GM18508 (cell line): ENCODE results near the gene UBE2L6.
A peak's percentile ranks its signal among the peaks of the same experiment; 100 is the strongest.
"Not testable (repeated sequence)": the region's sequence is repeated elsewhere in the genome, so short reads cannot be mapped to it uniquely, and the experiment has no call there.

ENCODE experiments used
- ATAC-seq: cut with Tn5 transposase; IDR thresholded peaks from one replicate; pipeline ENCODE4 v1.9.1; 2021; ENCODE audit warnings: moderate number of reproducible peaks; ENCODE audit not compliant: insufficient read depth, unreplicated experiment

Gene UBE2L6

DNA sequence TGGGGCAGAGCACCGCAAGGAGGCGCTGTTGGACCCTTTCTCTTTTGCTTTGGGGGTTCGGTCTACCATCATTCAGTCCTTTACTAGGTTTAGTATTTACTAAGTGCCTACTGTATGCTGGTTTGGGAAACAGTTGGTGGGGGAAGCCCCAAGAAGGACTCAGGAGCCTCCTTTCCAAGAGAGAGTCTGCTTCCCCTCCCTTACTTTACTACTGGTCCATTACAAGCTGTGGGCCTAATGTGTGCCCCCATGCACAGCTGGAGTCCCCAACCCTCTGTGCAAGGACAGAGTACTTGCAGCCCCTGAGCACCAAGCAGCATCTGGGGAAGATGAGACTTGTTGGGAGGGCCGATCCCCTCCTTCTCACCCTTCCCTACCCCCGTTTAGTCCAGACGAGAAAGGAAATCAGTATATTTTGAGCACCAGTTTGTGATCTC, 876 bp upstream of the UBE2L6 start:
- ATAC-seq = peak; percentile 58

DNA sequence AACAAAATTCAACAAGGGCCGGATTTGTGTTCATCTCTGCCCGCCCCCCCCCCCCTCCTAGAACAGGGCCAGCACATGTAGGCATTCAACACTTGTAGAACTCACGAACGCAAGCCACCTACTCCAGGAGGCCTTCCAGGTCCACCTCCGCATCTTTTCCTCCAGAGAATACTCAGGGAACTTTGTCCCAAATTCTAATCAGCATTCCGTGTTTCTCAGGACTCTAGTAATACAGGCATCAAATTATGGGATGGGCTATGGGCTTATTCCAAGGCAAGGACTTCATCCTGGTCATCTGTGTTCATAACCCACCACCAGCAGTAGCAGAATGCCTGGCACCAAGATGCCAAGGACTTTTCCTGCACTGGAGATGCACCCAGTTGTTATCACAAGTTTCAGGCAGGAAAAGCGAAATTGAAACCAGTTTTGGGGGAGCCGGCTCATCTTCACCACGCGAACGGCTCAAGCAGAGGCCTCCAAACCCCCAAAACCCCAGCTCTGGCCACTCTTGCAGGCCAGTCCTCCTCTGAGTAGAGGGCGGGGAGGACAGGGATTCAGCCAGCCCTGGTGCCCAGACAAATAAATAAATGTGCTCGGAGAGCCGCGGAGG, 462 bp downstream of the UBE2L6 start:
- no peak for ATAC-seq

DNA sequence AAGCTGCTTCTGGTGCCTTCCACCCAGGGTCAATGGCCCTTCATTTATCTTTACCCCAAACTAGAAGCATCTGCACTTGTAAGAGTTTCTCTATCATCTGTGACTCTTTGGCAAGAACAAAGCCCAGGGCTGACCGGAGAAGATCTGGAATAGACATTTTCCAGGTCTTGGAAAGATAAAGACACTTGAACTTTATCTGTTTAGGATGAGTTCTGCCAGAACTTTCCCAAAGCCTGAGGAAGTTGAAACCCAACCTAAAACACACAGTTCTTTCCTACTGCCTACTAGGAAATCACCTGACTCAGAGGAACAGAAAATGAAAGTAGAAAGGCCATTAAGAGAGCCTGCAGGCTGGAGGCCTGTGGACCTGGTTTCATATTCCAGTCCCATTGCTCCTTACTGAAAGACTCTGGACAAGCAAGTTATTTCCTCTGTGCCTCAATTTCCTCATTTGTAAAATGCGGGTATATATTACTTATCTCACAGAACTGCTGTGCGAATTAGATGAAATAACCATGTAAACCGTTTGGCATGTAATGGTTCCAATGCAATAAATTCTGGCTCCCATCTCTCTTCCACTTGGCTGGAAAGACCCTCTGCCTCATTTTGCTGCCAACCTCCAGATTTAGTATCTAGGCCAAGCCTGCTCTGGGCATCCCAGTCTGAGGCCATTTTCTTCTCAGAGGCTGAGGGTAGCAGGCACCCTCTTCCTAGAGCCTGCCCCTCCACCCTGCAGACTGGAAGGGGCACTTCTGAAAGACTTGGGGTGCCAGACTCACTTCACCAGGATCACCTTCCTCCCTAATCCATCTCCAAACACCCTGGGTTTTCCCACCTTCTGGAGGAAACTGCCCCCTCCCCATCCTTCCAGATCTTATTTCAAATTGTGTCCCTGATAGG, 1.2 kb downstream of the UBE2L6 start:
- peak; percentile 72 for ATAC-seq

DNA sequence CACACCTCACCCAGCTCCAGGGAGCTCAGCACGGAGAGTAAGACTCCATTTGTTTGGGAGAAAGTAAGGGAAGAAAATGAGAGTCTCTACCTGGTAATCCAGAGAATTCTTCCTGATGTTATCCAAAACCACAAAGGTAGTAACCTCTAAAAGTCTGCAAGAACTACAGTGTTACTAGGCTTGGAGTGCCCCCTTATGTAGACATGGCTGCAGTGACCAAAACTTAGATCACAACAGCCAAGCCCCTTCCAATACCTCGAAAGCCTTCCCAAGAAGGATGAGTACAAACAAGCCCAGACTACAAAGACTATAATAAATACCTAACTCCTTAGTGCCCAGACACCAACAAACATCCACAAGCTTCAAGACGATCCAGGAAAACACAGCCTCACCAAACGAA, 4.9 kb downstream of the UBE2L6 start:
- ATAC-seq = no peak

DNA sequence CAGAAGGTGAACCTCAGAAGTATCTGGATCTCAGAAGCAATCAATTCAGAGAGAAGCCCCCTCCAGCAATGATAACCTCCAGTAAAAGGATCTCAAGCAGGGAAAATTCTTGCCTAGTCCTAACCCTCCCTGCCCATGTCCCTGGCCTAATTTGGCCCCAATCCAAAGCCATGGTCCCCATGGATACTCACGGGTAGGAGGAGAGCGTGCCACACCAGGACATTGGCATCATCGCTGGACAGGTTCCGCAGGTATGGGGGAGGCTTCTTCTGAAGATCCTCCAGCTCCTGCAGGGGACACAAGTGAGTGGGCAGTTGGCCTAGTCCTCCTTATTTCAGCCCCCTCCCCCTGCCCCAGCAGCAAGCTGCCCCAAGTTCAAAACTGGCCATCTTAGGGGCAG, 7.3 kb downstream of the UBE2L6 start:
- no peak for ATAC-seq

DNA sequence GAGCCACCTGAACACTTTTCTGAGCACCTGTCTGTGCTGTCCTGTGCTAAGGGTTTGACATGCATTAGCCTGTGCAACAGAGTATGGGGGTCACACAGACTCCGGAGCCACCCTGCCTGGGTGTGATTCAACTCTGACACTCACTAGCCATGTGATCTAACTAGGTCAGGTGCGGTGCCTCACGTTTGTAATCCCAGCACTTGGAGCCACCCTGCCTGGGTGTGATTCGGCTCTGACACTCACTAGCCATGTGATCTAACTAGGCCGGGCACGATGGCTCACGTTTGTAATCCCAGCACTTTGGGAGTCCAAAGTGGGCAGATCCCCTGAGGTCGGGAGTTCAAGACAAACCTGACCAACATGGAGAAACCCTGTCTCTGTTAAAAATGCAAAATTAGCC, 11.4 kb downstream of the UBE2L6 start:
- no peak for ATAC-seq

DNA sequence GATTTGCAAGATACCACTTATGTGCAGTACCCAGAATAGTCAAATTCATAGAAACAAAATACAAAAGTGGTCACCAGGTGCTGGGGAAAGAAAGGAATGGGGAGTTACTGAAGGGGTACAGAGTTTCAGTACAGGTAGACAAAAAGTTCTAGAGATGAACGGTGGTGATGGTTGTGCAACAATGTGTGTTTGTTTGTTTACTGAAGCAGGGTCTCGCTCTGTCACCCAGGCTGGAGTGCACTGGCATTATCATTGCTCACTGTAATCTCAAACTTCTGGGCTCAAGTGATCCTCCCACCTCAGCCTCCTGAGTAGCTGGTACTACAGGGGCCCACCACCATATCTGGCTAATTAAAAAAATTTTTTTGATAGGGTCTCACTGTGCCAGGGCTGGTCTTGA, 12.1 kb downstream of the UBE2L6 start:
- ATAC-seq = no peak

DNA sequence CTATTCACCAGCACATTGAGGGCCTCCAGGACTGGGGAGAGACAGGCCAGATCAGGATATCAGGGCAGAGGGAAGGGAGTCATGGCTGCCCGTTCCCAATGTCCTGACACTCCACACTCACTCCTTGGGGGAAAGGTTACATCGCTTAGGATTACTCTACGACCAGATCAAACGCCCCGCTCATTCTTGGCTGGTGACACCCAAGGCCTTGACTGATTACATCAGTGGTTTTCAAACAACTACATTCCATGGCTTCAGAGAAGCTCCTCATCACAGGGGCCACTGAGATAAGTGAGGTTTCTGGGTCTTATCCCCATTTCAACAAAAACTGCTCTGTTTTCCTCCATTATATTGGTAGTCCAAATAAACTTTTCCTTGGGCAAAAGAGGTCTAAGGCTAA, 15.0 kb downstream of the UBE2L6 start:
- ATAC-seq = no peak

DNA sequence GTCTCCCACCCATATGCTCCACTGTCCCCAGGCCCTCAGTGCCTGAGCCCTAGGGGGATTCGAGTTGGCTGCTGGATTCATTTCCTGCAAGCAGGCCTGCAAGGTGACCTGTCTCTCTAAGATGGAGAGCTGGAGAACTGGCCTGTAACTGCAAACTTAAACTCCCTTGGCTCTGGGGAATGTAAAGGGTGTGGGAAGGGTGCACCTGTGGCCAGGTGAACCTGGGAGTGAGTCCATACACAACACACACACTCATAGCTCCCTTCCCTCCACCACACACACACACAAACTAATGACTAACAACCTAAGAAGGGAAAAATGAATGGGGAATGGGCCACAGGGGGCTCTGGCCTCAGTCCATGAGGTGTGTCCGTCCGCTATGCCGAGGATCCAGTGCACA, 15.5 kb downstream of the UBE2L6 start:
- ATAC-seq = no peak

DNA sequence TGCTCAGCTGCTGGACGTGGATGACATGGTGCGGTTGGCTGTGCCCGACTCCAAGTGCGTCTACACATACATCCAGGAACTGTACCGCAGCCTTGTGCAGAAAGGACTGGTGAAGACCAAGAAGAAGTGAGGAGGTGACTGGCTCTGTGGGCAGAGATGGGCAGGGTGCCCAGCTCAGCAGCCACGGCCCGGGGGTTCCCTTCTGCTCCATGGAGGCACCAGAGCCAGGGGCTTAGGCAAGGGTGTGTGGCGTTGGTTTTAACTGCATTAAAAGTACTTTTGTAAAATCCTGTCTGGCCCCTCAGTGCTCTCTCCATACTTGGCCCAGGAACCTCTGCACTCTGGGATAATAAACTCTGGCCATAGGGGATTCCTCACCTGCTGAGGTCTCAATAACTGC, 17.5 kb downstream of the UBE2L6 start:
- ATAC-seq = no peak

DNA sequence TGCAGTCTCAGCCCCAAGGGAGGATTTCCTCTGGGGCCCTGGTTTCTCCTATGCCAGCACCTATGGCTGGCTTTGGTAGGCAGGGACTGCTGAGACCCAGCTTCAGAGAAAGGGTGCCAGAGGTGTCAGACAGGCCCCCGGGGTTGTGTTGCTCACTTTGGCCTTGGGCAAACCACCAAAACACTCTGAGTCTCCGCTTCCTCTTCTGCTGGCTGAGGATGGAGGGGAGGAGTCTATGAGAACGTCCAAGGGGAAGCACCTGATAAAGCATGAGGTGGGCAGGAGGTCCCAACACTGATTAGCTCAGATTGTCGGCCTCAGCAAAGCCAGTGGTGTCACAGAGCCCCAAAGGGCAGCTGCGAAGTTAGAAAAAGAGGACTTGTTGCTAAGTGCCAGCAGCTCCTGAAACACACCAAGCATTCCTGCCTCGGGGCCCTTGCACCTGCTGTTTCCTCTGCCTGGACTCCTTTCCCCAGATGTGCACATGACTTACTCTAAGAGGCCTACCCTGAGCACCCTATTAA, 19.6 kb downstream of the UBE2L6 start:
- peak; percentile 84 for ATAC-seq

DNA sequence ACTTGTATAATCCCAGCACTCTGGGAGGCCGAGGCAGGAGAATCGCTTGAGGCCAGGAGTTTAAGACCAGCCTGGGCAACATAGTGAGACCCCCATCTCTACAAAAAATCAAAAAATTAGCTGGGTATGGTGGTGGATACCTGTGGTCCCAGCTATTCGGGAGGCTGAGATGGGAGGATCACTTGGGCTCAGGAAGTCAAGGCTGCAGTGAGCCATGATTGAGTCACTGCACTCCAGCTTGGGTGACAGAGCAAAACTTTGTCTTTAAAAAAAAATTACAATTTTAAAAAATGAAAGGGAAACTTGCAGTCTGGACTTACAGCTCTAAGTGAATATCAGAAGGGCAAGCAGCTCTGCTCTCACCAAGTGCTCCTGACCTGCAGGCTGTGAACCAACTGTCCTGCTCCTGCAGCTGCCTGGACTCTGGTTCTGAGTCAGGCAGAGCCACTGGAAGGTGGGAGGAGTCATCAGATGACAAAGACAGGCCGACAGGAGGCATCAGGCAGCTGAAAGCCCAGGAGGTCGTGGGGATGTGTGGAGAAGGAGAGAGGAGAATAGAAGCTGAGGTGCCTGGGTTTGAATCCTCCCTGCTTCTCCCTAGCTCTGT, 20.5 kb downstream of the UBE2L6 start:
- ATAC-seq = peak; percentile 47

DNA sequence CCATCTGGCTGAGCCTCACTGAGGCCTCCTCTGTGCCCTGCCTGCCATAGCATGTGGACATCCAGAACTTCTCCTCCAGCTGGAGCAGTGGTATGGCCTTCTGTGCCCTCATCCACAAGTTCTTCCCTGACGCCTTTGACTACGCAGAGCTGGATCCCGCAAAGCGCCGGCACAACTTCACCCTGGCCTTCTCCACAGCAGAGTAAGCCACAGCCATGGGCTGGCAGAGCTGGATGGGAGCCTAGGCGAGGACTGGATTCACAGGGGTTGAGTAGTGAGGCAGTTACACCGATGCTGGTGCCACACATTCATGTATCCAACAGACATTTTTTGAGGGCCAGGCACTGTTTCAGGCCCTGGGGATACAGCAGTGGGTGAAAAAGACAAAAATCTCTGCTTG, 21.0 kb downstream of the UBE2L6 start:
- ATAC-seq = no peak

DNA sequence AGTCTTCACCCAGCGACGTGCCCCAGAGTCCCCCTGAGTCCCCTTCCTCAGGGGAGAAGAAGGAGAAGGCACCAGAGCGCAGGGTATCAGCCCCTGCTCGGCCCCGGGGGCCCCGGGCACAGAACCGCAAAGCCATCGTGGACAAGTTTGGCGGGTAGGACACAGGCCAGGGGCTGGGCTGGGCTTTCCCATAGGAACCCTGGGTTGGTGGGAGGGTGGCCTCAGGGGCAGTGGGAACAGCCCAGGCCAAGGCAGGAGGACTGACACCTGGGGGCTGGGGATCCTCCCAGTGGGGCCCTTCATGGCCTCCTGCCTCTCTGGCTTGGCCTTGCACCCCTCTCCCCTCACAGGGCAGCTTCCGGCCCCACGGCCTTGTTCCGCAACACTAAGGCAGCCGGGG, 21.6 kb downstream of the UBE2L6 start:
- ATAC-seq = no peak

DNA sequence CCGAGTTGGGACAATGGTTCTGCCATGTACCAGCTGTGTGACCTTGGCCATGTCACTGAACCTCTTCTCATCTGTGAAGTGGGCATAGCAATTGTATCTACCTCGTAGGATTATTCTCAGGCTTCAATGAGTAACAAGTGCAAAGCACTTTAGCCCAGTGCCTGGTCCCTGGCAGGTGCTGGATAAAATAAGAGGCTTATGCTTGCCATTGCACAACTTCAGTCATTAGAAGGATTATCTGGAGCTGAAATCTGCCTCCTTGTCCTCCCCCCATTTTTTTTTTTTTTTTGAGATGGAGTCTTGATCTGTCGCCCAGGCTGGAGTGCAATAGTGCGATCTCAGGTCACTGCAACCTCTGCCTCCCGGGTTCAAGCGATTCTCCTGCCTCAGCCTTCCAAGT, 22.9 kb downstream of the UBE2L6 start:
- no peak for ATAC-seq

DNA sequence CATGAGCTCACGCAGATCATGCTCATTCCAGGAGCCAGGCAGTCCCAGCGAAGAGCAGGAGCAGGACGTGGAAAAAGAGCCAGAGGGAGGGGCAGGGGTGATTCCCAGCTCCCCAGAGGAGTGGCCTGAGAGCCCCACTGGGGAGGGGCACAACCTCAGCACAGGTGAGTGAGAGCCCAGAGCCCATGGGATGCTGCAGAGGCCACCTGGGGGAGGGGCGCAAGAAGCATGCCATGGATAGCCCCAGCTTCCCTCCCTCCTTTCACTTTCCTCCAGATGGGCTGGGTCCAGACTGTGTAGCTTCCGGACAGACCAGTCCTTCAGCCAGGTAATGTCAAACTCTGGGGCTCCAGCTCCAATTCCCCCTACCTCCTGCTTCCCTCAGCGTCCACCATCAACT, 23.9 kb downstream of the UBE2L6 start:
- ATAC-seq = no peak

DNA sequence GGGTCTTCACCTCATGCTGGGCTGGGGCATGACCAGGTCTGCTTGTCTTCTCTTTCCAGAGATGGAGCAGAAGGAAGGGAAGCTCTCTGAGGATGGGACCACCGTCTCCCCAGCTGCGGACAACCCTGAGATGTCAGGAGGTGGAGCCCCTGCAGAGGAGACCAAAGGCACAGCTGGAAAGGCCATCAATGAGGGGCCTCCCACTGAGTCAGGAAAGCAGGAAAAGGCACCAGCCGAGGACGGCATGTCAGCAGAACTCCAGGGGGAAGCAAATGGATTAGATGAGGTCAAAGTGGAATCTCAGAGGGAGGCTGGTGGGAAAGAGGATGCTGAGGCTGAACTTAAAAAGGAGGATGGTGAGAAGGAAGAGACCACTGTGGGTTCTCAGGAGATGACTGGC, 24.9 kb downstream of the UBE2L6 start:
- ATAC-seq = no peak

DNA sequence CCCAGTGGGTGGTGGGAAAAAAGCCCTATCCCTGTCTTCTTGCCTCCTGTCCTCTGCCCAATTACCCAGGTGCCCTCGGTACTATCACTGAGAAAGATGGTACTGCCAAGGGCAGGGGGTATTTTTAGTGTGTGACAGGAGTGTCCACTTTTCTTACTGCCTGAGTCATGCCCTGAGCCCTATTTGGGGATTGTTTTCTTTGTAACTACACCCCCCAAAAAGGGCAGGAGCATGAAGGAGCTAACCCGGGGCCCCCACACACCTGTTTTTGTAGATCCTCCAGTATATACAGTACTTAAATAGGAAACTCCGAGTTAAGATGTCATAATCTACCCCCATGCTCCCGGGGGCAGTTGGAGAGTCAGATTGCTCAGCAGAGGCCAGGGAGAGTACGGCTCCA, 26.3 kb downstream of the UBE2L6 start:
- no peak for ATAC-seq

DNA sequence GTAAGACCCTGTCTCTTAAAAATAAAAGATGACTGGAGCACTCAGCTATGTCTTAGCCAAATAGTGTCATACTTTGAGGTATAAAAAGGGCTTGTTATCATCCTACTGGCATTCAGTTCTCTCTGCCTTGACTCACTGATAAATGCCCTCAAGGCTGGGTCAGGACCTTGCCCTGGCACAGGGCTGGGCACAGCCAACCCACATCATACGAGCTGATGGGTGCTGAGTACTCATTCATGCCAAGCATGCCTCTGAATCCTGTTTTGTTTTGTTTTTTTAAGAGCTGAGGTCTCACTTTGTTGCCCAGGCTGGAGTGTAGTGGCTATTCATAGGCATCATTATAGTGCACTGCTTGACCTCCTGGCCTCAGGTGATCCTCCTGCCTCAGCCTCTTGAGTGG, 28.1 kb downstream of the UBE2L6 start:
- ATAC-seq = no peak

DNA sequence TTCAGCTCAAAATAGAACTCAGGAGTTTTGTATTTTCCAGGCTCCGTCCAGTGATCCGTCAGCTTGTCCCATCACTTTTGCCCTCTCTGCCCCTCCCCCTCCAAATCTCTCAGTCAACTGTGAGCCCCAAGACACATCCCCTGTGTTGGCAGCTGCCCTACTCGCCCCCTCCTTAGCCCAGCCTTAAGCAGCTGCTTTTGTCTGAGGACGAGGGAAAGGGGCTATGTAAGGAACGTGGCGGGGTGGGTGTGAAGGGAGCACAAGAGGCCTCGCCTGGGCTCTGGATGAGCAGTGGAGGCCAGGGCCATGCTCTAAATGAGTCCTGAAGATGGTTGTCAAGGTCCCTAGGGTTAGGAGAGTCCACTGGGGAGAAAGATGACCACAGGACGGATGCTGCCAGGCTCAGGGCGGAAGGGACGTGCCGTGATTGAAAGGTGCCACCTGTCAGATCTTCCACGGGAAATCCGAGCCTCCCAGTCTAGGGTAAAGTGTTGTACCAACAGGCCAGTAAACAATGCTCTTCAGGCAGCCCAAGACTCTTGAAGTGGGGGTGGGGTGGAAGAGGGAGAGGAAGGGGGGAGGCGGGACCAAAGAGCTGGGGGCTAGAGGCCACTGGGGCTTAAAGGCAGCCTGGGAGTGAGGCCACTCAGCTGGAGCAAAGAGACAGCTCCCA, 30.4 kb downstream of the UBE2L6 start, which contains the start of gene SMTNL1:
SMTNL1 (plus strand) TSS at position 649 of the 673 bp plus-strand sequence. CDS start 5,048 bp downstream, outside the sequence.
- ATAC-seq = no peak

DNA sequence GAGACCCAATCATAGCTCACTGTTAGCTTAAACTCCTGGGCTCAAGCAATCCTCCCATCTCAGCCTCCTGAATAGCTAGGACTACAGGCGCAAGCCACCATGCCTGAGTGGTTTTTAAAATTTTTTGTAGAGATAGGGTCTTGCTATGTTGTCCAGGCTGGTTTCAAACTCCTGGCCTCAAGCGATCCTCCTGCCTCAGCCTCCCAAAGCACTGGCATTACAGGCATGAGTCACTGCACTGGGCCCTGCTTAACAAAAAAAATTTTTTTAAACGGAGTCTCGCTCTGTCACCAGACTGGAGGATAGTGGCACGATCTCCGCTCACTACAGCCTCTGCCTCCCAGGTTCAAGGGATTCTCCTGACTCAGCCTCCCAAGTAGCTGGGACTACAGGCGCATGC, 33.0 kb downstream of the UBE2L6 start:
- not testable (repeated sequence) for ATAC-seq
